Rectal smooth muscle tissue (tissue), 1 donor: ENCODE results near the gene SLC4A8.

Experiments used
- H3K27ac ChIP-seq: one replicate; pipeline ENCODE4 v1.7.0; 2013; ENCODE audit warnings: low read depth, low read length, inconsistent platforms
- H3K27me3 ChIP-seq: one replicate; pipeline ENCODE4 v1.7.0; 2013; ENCODE audit warnings: low read length; ENCODE audit not compliant: control insufficient read depth, insufficient read depth
- H3K36me3 ChIP-seq: one replicate; pipeline ENCODE4 v1.7.0; 2013; ENCODE audit warnings: low read length; ENCODE audit not compliant: control insufficient read depth, insufficient read depth
- H3K4me1 ChIP-seq: one replicate; pipeline ENCODE4 v1.7.0; 2013; ENCODE audit warnings: low read length; ENCODE audit not compliant: control insufficient read depth, insufficient read depth
- H3K4me3 ChIP-seq: one replicate; pipeline ENCODE4 v1.7.0; 2013; ENCODE audit warnings: low read length
- H3K9ac ChIP-seq: one replicate; pipeline ENCODE4 v1.7.0; 2013; ENCODE audit warnings: low read length

The SLC4A8 gene

DNA sequence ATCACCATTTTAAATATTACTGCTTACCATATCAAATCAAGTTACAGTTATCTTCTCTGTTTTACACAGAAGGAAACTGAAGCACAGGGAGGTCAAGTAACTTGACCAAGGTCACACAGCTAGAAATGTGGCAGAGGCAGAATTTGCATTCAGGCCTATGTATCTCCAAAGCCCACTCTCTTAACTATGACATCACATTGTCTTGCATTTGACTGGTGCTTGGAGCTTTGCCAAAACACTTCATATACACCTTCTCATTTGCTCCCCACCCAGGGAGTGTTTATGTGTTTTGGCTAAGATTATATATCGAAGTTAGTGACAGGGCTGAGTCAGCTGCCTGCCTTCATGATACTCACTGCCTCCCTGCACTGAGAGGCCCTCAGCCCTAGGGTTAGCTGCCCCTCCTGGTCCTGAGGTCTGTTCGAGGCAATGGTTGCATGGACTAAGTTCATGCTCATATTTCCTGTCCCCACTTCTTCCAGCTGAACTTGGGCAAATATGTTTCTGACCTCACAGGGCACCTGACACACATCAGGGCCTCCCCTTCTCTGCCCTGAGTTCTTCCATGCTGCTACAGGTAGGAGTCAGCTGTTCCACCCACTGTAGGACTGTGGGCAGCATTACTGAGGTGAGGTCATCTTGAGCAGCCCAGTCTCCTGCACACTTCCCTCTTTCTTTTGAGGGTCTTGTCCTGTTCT, 35.2 kb upstream of the SLC4A8 start:
- no peak overlapping the region for H3K27ac ChIP-seq
- H3K4me3 ChIP-seq: no peak overlapping the region
- H3K36me3 ChIP-seq: no peaks in the 10 kb centered on the region
- H3K27me3 ChIP-seq: peaks cover 4% of the 10 kb centered on the region
- no peaks in the 10 kb centered on the region for H3K4me1 ChIP-seq
- H3K9ac ChIP-seq: no peak overlapping the region

- Histone ChIP-seq H3K27me3 (peaks cover 4% of the 10 kb centered on the region), H3K27ac (no peak overlapping the region), H3K9ac (no peak overlapping the region), H3K4me3 (peak overlapping the region; percentile 75), H3K4me1 (no peaks in the 10 kb centered on the region), H3K36me3 (no peaks in the 10 kb centered on the region)
Observed at GRCh38 chr12:51390457-51390856, 34.2 kb upstream of the SLC4A8 start.

- no peak overlapping the region for H3K9ac ChIP-seq
- peaks cover 4% of the 10 kb centered on the region for H3K27me3 ChIP-seq
- no peaks in the 10 kb centered on the region for H3K4me1 ChIP-seq
- no peaks in the 10 kb centered on the region for H3K36me3 ChIP-seq
- H3K27ac ChIP-seq: no peak overlapping the region
- peak overlapping the region; percentile 75 for H3K4me3 ChIP-seq
Observed at GRCh38 chr12:51390891-51391282, 33.7 kb upstream of the SLC4A8 start.

DNA sequence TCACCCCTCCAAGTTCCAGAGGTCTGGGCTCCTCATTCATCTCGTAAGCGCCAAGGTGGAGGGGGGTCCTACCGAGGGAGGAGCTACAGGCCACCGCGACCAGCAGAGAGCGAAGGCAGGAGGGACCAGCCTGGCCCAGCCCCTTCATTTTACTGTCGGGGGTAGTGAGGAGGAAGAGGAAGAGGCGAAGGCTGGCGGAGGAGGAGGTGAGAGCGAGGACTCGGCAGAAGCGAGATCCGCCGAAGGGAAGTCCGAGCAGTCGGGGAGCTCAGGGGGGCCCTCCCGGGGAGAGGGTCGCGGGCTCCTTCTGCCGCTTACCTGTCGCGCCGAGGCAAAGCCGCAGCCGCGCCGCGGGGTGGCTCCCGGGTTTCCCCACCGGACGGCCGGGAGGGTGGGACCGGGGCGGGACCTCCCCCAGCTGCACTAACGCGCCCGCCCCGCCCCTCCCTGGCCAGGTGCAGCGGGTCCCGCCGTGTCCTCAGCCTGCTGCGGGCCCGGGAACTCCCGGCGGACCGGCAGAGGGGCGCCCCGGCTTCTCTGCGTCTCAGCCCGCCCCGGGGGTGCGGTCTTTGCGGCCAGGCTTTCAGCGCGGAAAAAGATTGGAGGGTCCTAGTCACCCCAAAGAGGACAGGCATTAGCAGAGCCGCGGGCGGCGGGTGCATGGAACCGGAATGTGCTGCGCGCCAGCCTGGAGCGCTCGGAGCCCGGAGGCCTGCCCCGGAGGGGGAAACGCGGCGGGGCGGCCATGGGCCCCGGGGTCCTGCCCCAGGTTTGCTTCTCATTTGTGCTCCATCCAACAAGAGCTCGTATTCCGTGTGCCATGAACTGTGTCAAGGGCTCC, 33.1 kb upstream of the SLC4A8 start, which contains the start of gene GALNT6:
Gene GALNT6 (minus strand): TSS at position 124 of the 841 bp plus-strand sequence. CDS start 11,625 bp downstream, outside the sequence.
- Histone ChIP-seq H3K36me3 (no peaks in the 10 kb centered on the region), H3K4me3 (peak within 1 kb of the TSS; percentile 75), H3K4me1 (no peaks in the 10 kb centered on the region), H3K27me3 (peaks cover 4% of the 10 kb centered on the region), H3K27ac (no peak within 1 kb of the TSS), H3K9ac (peak within 1 kb of the TSS; percentile 57)

GRCh38 chr12:51392556-51393237, 31.9 kb upstream of the SLC4A8 start:
- H3K4me3 ChIP-seq: peak overlapping the region; percentile 4
- H3K27me3 ChIP-seq: peaks cover 4% of the 10 kb centered on the region
- H3K4me1 ChIP-seq: no peaks in the 10 kb centered on the region
- no peak overlapping the region for H3K9ac ChIP-seq
- no peaks in the 10 kb centered on the region for H3K36me3 ChIP-seq
- H3K27ac ChIP-seq: no peak overlapping the region

DNA sequence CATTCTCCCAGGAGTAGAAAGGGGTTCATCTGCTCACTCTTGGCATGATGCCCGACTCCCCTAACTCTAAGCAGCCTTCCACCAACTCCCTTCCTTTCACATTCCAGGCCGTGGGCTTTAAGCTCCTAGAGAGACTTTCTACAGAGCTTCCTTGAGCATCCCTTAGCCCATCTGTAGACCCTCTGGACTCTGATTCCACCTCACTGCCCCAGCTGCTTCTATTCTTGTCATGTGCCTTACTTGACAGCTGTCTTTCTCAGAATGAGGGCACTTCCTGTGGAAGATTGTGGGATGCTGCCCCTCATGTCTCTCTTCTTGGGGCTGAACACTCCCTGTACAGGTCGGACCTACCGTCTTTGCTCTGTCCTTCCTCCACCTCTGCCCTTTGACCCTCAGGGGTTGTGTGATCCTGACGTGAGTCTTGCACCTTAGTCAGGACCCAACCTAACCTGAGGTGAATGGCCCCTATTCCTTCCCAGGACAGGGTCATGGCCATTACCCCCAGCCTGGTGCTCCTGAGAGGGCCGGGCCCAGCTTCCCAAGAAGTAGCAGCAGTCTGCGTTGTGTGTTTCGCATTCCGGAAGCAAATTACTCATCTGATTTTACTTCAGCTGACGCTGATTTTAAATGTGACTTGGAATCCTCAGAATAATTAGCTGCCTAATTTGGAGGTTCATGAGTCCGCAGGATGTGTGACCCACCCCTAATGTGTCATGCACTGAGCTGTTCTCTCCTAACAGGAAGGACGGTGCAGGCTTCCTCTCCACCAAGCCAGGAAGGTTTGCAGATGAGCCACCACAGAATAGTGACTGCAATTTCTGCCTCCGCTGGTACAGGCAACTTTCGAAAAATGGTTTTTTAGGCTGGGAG, 30.7 kb upstream of the SLC4A8 start:
- no peaks in the 10 kb centered on the region for H3K4me1 ChIP-seq
- no peak overlapping the region for H3K9ac ChIP-seq
- peaks cover 4% of the 10 kb centered on the region for H3K27me3 ChIP-seq
- no peak overlapping the region for H3K27ac ChIP-seq
- H3K4me3 ChIP-seq: no peak overlapping the region
- no peaks in the 10 kb centered on the region for H3K36me3 ChIP-seq

- Histone ChIP-seq H3K9ac (no peak overlapping the region), H3K4me1 (no peaks in the 10 kb centered on the region), H3K36me3 (no peaks in the 10 kb centered on the region), H3K27me3 (peaks cover 4% of the 10 kb centered on the region), H3K4me3 (peak overlapping the region; percentile 18), H3K27ac (no peak overlapping the region)
Observed at GRCh38 chr12:51395283-51396230, 29.1 kb upstream of the SLC4A8 start.

- no peak overlapping the region for H3K4me3 ChIP-seq
- no peaks in the 10 kb centered on the region for H3K36me3 ChIP-seq
- no peak overlapping the region for H3K9ac ChIP-seq
- no peaks in the 10 kb centered on the region for H3K27me3 ChIP-seq
- H3K4me1 ChIP-seq: no peaks in the 10 kb centered on the region
- no peak overlapping the region for H3K27ac ChIP-seq
Observed at GRCh38 chr12:51397670-51398069, 27.0 kb upstream of the SLC4A8 start.

DNA sequence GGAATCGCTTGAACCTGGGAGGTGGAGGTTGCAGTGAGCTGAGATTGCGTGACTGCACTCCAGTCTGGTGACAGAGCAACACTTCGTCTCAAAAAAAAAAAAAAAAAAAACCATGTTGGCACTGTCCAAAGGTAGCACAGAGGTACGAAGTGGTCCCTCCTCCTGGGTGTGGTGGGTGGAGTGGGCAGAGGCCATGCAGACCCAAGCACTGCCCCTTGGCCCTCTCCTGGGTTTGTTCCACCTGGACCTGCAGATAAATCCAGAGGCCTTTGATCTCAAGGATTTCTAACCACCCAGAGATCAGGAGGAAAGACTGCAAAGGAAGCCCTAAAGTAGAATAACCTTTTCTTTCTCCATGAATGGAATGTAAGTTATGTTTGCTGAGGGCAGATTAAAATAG, 24.7 kb upstream of the SLC4A8 start:
- no peaks in the 10 kb centered on the region for H3K27me3 ChIP-seq
- H3K4me1 ChIP-seq: no peaks in the 10 kb centered on the region
- H3K36me3 ChIP-seq: no peaks in the 10 kb centered on the region
- H3K4me3 ChIP-seq: no peak overlapping the region
- no peak overlapping the region for H3K9ac ChIP-seq
- no peak overlapping the region for H3K27ac ChIP-seq

DNA sequence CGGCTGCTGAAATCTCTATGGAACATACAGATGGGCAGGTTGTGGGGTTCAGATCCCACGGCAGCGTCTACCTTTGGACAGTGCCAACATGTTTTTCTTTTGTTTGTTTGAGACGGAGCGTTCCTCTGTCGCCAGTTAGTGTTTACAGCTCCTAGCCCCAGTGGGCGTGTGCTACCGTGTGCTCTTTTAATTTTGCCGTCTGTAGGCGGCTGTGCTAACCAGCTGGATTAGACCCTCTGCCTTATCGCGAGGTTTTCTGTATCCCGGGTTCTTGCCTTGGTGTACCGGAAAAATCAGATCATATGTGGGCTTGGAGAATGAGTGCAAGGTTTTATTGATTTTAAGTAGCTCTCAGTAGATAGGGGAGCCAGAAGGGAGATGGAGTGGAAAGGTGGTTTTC, 23.6 kb upstream of the SLC4A8 start:
- Histone ChIP-seq H3K27ac (no peak overlapping the region), H3K4me3 (no peak overlapping the region), H3K27me3 (no peaks in the 10 kb centered on the region), H3K4me1 (no peaks in the 10 kb centered on the region), H3K36me3 (no peaks in the 10 kb centered on the region), H3K9ac (no peak overlapping the region)

DNA sequence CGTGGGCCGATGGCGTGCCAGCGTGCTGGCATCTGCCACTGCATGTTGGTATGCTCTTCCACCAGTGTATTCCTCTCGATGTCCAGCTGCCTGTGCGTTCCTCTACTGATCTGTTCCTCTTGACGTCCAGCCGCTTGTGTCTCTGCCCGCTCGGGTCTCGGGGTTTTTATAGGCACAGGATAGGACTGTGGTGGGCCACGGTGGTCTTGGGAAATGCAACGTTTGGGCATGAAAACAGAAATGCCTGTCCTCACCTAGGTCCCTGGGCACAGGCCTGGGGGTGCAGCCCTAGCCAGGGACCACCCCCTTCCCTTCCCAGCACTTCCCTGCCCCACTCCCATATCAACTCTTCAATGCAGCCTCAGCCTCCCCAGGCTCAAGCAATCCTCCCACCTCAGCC, 23.1 kb upstream of the SLC4A8 start:
- Histone ChIP-seq H3K9ac (no peak overlapping the region), H3K4me3 (no peak overlapping the region), H3K27ac (no peak overlapping the region), H3K36me3 (no peaks in the 10 kb centered on the region), H3K4me1 (no peaks in the 10 kb centered on the region), H3K27me3 (no peaks in the 10 kb centered on the region)
